Measurements from ENCODE around the gene ADAMTS16.

DNA sequence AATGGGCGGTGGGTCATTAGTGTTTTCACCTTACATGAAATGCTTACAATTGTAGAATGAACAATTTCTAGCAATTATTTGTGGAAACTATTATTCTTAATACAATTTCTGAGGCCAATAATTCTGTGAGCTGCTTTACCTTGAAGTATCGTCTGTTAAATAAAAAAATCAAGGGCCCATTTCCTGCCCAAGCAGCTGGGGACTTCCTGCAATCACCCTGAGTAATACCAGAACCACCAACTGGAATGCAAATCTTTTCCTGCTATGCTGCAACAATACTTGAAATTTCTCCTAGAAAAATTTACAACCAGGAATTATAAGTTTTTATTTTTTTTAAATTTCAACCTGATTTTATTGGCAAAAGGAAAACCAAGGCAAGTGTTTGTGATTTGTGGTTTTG is 52.6 kb downstream of the ADAMTS16 start:
- TF ChIP-seq, protein P1, sequence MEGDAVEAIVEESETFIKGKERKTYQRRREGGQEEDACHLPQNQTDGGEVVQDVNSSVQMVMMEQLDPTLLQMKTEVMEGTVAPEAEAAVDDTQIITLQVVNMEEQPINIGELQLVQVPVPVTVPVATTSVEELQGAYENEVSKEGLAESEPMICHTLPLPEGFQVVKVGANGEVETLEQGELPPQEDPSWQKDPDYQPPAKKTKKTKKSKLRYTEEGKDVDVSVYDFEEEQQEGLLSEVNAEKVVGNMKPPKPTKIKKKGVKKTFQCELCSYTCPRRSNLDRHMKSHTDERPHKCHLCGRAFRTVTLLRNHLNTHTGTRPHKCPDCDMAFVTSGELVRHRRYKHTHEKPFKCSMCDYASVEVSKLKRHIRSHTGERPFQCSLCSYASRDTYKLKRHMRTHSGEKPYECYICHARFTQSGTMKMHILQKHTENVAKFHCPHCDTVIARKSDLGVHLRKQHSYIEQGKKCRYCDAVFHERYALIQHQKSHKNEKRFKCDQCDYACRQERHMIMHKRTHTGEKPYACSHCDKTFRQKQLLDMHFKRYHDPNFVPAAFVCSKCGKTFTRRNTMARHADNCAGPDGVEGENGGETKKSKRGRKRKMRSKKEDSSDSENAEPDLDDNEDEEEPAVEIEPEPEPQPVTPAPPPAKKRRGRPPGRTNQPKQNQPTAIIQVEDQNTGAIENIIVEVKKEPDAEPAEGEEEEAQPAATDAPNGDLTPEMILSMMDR (IDR thresholded peaks at IDR 0.05 in 8 of 11, conservative IDR thresholded peaks at IDR 0.05 in 3 of 11): no peak
- TF ChIP-seq POLR2A (IDR thresholded peaks at IDR 0.05): no peak
- TF ChIP-seq POLR2AphosphoS5 (IDR thresholded peaks at IDR 0.05): no peak
